ENCODE measurements around the gene TNPO1. TPM values are rescaled to one million over a fixed set of nuclear protein-coding genes. Genes with fewer than 3 reads are reported as not detected.
A peak's percentile ranks its signal among the peaks of the same experiment; 100 is the strongest.

Gene TNPO1
- total and polyA plus RNA-seq, 9 of the 15 experiments (the other 6 are each of a cell fraction or from before 2014, with no cell fraction given): 20.8 to 176 (median 97.9) TPM

DNA sequence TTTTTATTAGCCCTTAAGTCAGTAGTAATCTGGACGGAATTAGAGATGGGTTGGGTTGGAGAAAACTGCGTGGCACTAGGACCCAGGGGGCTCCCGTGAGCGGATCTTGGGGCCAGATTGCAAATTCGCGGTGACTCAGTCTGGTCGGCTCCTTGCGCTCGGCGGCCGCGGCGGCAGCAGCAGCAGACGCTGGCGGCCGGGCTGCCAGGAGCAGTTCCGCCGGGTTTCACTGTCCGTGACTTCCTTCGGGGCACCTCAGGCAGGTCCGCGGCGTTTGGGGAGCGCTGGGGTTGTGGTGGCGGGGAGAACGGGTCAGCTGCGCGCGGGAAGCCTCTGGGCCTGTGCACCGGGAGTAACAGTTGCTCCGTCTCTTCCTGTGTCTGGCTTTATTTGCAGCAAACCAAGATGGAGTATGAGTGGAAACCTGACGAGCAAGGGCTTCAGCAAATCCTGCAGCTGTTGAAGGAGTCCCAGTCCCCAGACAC is 31.6 kb downstream of the TNPO1 start (continued):
- TF ChIP-seq ZHX1 (conservative IDR thresholded peaks at IDR 0.05; ENCODE audit: low read length) (peak; percentile 50; the same call in 1 of the 2 replicates), HDAC2 (IDR thresholded peaks at IDR 0.05) (peak; percentile 72; the same call in 1 of the 2 replicates), MBD2 (IDR thresholded peaks at IDR 0.05; ENCODE audit: borderline replicate concordance, low read depth) (peak; percentile 36; the same call in 1 of the 2 replicates), ELF4 (CRISPR knock-in tag; IDR thresholded peaks at IDR 0.05) (peak; percentile 7; the same call in 1 of the 2 replicates), LARP7 (IDR thresholded peaks at IDR 0.05) (peak; percentile 58; the same call in 1 of the 2 replicates), AFF4 (CRISPR knock-in tag; IDR thresholded peaks at IDR 0.05) (peak; percentile 62; the same call in 1 of the 2 replicates), USF2 (CRISPR knock-in tag; IDR thresholded peaks at IDR 0.05) (no peak), RBM25 (IDR thresholded peaks at IDR 0.05; ENCODE audit: low read depth, low read length, severe bottlenecking) (peak; percentile 12), CBX1 (IDR thresholded peaks at IDR 0.05; ENCODE audit: low read depth) (peak; percentile 90), MIER1 (IDR thresholded peaks at IDR 0.05; ENCODE audit: low read depth) (no peak)
- TF ChIP-seq, protein P1, sequence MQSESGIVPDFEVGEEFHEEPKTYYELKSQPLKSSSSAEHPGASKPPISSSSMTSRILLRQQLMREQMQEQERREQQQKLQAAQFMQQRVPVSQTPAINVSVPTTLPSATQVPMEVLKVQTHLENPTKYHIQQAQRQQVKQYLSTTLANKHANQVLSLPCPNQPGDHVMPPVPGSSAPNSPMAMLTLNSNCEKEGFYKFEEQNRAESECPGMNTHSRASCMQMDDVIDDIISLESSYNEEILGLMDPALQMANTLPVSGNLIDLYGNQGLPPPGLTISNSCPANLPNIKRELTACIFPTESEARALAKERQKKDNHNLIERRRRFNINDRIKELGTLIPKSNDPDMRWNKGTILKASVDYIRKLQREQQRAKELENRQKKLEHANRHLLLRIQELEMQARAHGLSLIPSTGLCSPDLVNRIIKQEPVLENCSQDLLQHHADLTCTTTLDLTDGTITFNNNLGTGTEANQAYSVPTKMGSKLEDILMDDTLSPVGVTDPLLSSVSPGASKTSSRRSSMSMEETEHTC (IDR thresholded peaks at IDR 0.05): no peak
